Gastroesophageal sphincter (tissue), 4 donors: Measurements from ENCODE around the gene EML4. TPM values are rescaled to one million over a fixed set of nuclear protein-coding genes. Genes with fewer than 3 reads are reported as not detected.
"Not testable (repeated sequence)": the region's sequence is repeated elsewhere in the genome, so short reads cannot be mapped to it uniquely, and the experiment has no call there.

Experiments used
- ATAC-seq: fragments of 150-250 bp; one replicate; pipeline ENCODE4 v1.9.1; 2016; ENCODE audit warnings: mild to moderate bottlenecking, moderate library complexity
- H3K27ac ChIP-seq, 4 donors: fragments of 200-600 bp; sonication (generic) in 3 of 4; 1 replicate in 3 of 4; 2 replicates in 1 of 4; pipeline ENCODE4 v1.5.1; 2016 to 2019
- H3K27me3 ChIP-seq: fragments of 200-600 bp; sonication (generic); one replicate; pipeline ENCODE4 v1.5.1; 2019
- H3K36me3 ChIP-seq, 2 donors: fragments of 200-600 bp; sonication (generic); one replicate each; pipeline ENCODE4 v1.5.1; 2019; ENCODE audit warnings: control low read depth in 1 of 2
- H3K4me1 ChIP-seq, 3 donors: fragments of 200-600 bp; sonication (generic); 1 replicate in 2 of 3; 2 replicates in 1 of 3; pipeline ENCODE4 v1.5.1; 2016 to 2019; ENCODE audit warnings: control low read depth in 2 of 3
- H3K4me3 ChIP-seq, 2 donors: fragments of 200-600 bp; sonication (generic); one replicate each; pipeline ENCODE4 v1.5.1; 2019; ENCODE audit warnings: mild to moderate bottlenecking in 1 of 2, moderate library complexity in 1 of 2
- H3K9me3 ChIP-seq, 3 donors: fragments of 200-600 bp; sonication (generic); one replicate each; pipeline ENCODE4 v1.5.1; 2017 to 2019; ENCODE audit warnings: control low read depth in 2 of 3
- EP300 ChIP-seq: sonication (generic); formaldehyde crosslinking; IDR thresholded peaks from one replicate; pipeline ENCODE4 v1.6.1; 2017; ENCODE audit warnings: antibody characterized with exemption, mild to moderate bottlenecking
- POLR2A ChIP-seq, 2 donors: fragments of 450-650 bp; IDR thresholded peaks; one replicate each; pipeline ENCODE4 v1.6.1; 2017; ENCODE audit warnings: antibody characterized with exemption in 2 of 2, mild to moderate bottlenecking in 2 of 2, moderate library complexity in 1 of 2
- POLR2AphosphoS5 ChIP-seq: sonication (generic); formaldehyde crosslinking; IDR thresholded peaks from one replicate; pipeline ENCODE4 v1.6.1; 2017; ENCODE audit warnings: antibody characterized with exemption
- WGBS, 2 donors: methylation state at CpG; one replicate each; pipeline ENCODE4 v1.1.5; 2018; ENCODE audit warnings: low coverage in 1 of 2; 5-methylcytosine and 5-hydroxymethylcytosine counted together
- total RNA-seq, 4 donors: library from RNA; depleted of rRNA; stranded (reverse); fragments of >200 nt; gene quantifications; one replicate each; pipeline ENCODE4 v1.1.0, GENCODE V29; 2016
- TF ChIP-seq, protein P1 (sequence below), 4 experiments: fragments of 200-600 bp in 2 of 4; fragments of 450-650 bp in 2 of 4; sonication (generic) in 1 of 4; IDR thresholded peaks; one replicate each; pipeline ENCODE4 v1.5.1; 2017 to 2019; ENCODE audit warnings: antibody characterized with exemption in 4 of 4, mild to moderate bottlenecking in 2 of 4, moderate library complexity in 2 of 4

EML4 gene
- total RNA-seq, 4 donors from 2014 or later: 18.5 to 31.4 (median 23.7) TPM

GRCh38 chr2:42170619-42171395 lies 1.7 kb downstream of the EML4 start:
- H3K9me3 ChIP-seq: no peaks in the 10 kb centered on the region
- peak overlapping the region; percentile 22 to 94 (median 90) for H3K27ac ChIP-seq
- peaks cover 3 to 44% (median 6%) of the 10 kb centered on the region in 3 donors for H3K4me1 ChIP-seq
- no peaks in the 10 kb centered on the region for H3K27me3 ChIP-seq
- no peaks in the 10 kb centered on the region for H3K36me3 ChIP-seq
- TF ChIP-seq POLR2AphosphoS5 (no peak), POLR2A (IDR thresholded peaks at IDR 0.05) (no peak), EP300 (no peak)
- TF ChIP-seq, protein P1, sequence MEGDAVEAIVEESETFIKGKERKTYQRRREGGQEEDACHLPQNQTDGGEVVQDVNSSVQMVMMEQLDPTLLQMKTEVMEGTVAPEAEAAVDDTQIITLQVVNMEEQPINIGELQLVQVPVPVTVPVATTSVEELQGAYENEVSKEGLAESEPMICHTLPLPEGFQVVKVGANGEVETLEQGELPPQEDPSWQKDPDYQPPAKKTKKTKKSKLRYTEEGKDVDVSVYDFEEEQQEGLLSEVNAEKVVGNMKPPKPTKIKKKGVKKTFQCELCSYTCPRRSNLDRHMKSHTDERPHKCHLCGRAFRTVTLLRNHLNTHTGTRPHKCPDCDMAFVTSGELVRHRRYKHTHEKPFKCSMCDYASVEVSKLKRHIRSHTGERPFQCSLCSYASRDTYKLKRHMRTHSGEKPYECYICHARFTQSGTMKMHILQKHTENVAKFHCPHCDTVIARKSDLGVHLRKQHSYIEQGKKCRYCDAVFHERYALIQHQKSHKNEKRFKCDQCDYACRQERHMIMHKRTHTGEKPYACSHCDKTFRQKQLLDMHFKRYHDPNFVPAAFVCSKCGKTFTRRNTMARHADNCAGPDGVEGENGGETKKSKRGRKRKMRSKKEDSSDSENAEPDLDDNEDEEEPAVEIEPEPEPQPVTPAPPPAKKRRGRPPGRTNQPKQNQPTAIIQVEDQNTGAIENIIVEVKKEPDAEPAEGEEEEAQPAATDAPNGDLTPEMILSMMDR (IDR thresholded peaks at IDR 0.05): no peak
- H3K4me3 ChIP-seq: peak overlapping the region in 1 of 2 donors; percentile 76
- no peak for ATAC-seq
- 64 to 68% methylated on average over 8 to 9 of the region's 9 CpGs for WGBS, 2 donors

DNA sequence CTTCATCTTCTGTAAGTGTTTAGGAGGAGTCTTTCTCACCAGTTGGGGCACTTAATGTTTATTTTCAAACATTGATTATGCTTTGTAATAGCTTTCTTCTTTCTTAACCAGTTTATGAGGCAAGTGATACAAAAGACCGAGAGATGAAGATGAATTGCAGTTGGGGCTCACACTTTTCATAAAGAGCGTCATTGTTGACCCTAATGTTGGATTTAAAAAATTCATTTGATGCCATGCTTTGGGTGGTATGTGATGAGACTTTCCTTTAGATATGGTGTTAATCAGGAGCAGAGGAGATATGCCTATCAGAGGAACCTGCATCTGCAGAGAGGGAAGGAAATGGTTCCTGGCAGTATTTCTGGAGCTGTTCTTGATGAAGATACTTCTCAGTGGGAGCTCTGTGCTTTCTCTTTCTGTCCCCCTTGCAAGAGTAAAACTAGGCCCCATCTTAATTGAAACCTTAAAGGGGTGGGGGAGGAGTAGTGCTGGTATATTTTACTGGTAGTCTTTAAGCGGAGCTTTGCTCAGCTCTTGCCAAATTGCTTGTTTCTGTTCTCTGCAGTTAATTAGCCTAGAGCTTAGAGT lies 2.3 kb downstream of the EML4 start:
- TF ChIP-seq POLR2A (IDR thresholded peaks at IDR 0.05): no peak
- Histone ChIP-seq H3K27me3 (no peaks in the 10 kb centered on the region), H3K4me3 (no peak overlapping the region), H3K36me3 (no peaks in the 10 kb centered on the region), H3K9me3 (no peaks in the 10 kb centered on the region), H3K4me1 (peaks cover 3 to 44% (median 6%) of the 10 kb centered on the region in 3 donors), H3K27ac (peak overlapping the region in 2 of 4 donors; percentile 88 to 93)
- no peak for ATAC-seq
- 56 to 71% methylated on average over 3 of the region's 3 CpGs for WGBS, 2 donors

DNA sequence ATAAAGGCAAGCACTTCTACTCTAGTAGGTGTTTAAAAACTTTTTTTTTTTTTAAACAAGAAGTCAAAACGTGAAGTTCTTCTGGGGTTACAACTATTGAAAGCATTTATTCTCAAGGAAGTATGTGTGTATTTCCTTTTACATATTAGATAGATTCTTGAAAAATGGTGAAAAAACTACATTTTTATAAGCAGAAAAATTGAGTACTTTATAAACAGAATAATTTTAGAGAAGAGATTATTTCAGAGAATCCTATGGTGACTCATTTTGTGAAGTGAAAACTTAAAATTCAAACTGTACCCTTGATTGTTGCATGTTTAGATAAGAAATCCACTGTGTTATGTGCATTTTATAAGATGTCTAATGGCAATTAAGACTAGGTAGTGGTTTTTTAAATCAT lies 2.9 kb downstream of the EML4 start:
- Histone ChIP-seq H3K27ac (peak overlapping the region in 2 of 4 donors; percentile 88 to 93), H3K4me3 (no peak overlapping the region), H3K36me3 (no peaks in the 10 kb centered on the region), H3K9me3 (no peaks in the 10 kb centered on the region), H3K4me1 (peaks cover 3 to 44% (median 6%) of the 10 kb centered on the region in 3 donors), H3K27me3 (no peaks in the 10 kb centered on the region)
- TF ChIP-seq EP300 (no peak), POLR2A (IDR thresholded peaks at IDR 0.05) (no peak), POLR2AphosphoS5 (no peak)
- TF ChIP-seq, protein P1 (IDR thresholded peaks at IDR 0.05): no peak
- no peak for ATAC-seq
- 31% methylated on average over 1 of the region's 1 CpG; no CpG with 5 or more reads in 1 of the 2 donors for WGBS, 2 donors

DNA sequence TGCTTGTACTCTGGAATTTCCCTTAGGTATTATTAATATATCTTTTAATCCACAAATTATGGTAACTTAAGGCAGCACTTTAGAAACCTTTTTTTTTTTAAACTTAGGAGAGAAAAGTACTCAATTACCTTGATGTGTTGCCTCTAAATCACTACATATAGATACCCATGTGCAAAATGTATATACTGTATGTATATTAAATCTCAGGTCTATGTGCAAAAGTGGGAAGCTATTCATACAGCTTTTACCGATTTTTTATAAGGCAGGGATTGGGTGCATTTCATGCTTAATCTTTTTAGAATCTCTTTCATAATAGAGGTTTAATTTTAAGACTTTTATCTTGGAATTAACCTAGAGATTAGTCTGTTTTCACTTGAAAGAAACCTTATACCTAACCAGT lies 3.4 kb downstream of the EML4 start:
- ATAC-seq: no peak
- peaks cover 3 to 44% (median 3%) of the 10 kb centered on the region in 3 donors for H3K4me1 ChIP-seq
- no peaks in the 10 kb centered on the region for H3K36me3 ChIP-seq
- no peaks in the 10 kb centered on the region for H3K9me3 ChIP-seq
- WGBS, 2 donors: 31 to 50% methylated on average over 1 of the region's 1 CpG
- no peaks in the 10 kb centered on the region for H3K27me3 ChIP-seq
- H3K27ac ChIP-seq: no peak overlapping the region
- no peak overlapping the region for H3K4me3 ChIP-seq
- no peak for TF ChIP-seq POLR2AphosphoS5
- no peak for TF ChIP-seq POLR2A (IDR thresholded peaks at IDR 0.05)
- TF ChIP-seq, protein P1 (IDR thresholded peaks at IDR 0.05): no peak
- no peak for TF ChIP-seq EP300

- not testable (repeated sequence) for H3K36me3 ChIP-seq
These were observed 4.3 kb downstream of the EML4 start for GRCh38 chr2:42173467-42173866.

More at GRCh38 chr2:42173467-42173866, 4.3 kb downstream of the EML4 start:
- not testable (repeated sequence) for H3K27me3 ChIP-seq, H3K4me3 ChIP-seq, H3K27ac ChIP-seq, ATAC-seq, H3K9me3 ChIP-seq
- 100% methylated on average over 1 to 2 of the region's 2 CpGs for WGBS, 2 donors
- peaks cover 2 to 44% (median 3%) of the 10 kb centered on the region in 3 donors for H3K4me1 ChIP-seq
